HepG2 (cell line): Measurements from ENCODE around the gene COL10A1. TPM values are rescaled to one million over a fixed set of nuclear protein-coding genes. Genes with fewer than 3 reads are reported as not detected.
A peak's percentile ranks its signal among the peaks of the same experiment; 100 is the strongest.

Experiments used
- ATAC-seq: fragments of 200-7000 bp; cut with Tn5 transposase; 3 replicates; pipeline ENCODE4 v1.9.1; 2020; ENCODE audit warnings: mild to moderate bottlenecking, moderate library complexity
- BruUV-seq: library from RNA; stranded (reverse); fragments of 400-500 nt; replicated peaks from 2 replicates; lab custom pipeline; 2021; lab: Mats Ljungman, UMichigan
- CTCF ChIA-PET: fragments of 300-600 bp; formaldehyde crosslinking; extraction: SDS; loops from one replicate; lab custom pipeline; 2021; ENCODE audit warnings: low total read pairs, inconsistent platforms, low intra/inter-chr PET ratio; lab: Yijun Ruan, JAX
- POLR2A ChIA-PET: fragments of 350-600 bp; sonication (Branson Sonifier 250); formaldehyde crosslinking; loops from one replicate; lab custom pipeline; 2020; ENCODE audit warnings: antibody characterized with exemption, inconsistent platforms; lab: Yijun Ruan, JAX
- DNase-seq: peaks from one replicate; pipeline ENCODE4 v3.0.0-alpha.2; 2015; ENCODE audit warnings: low spot score
- FAIRE-seq: peaks from 3 replicates; lab custom pipeline; 2011; peaks lifted over from hg19 to GRCh38; lab: Jason Lieb, UNC
- H2AFZ ChIP-seq: one replicate; pipeline ENCODE4 v1.6.1; 2011; ENCODE audit warnings: low read length, inconsistent platforms
- H3K27ac ChIP-seq: fragments of 300-600 bp; 3 replicates; pipeline ENCODE4 v1.8.0; 2011; ENCODE audit warnings: mixed run types, mild to moderate bottlenecking, mixed read lengths, low read length, inconsistent platforms; ENCODE audit not compliant: insufficient read depth; ENCODE audit errors: extremely low read length
- H3K27me3 ChIP-seq, 2 experiments: fragments of 200-600 bp in 1 of 2; 2 replicates in 1 of 2; 3 replicates in 1 of 2; pipeline versions ENCODE4 v1.6.0 to v1.8.0; 2011; ENCODE audit warnings: low read length in 2 of 2, mild to moderate bottlenecking in 2 of 2, moderate library complexity in 2 of 2, inconsistent platforms in 1 of 2; ENCODE audit not compliant: insufficient read depth in 2 of 2, control insufficient read depth in 1 of 2
- H3K36me3 ChIP-seq, 2 experiments: fragments of 200-600 bp in 1 of 2; replicated peaks in 1 of 2; 2 replicates in 1 of 2; 3 replicates in 1 of 2; pipeline versions ENCODE4 v1.5.1 to v1.8.0; 2011; ENCODE audit warnings: low read length in 2 of 2, inconsistent platforms in 1 of 2; ENCODE audit not compliant: insufficient read depth in 2 of 2, control insufficient read depth in 1 of 2
- H3K4me1 ChIP-seq: 2 replicates; pipeline ENCODE4 v1.5.1; 2012; ENCODE audit warnings: low read length, inconsistent platforms; ENCODE audit not compliant: insufficient read depth
- H3K4me2 ChIP-seq: 2 replicates; pipeline ENCODE4 v1.6.0; 2011; ENCODE audit warnings: low read depth, low read length, inconsistent platforms
- H3K4me3 ChIP-seq, 3 experiments: fragments of 200-600 bp in 1 of 3; sonication (generic), shearing (Covaris generic) in 1 of 3; replicated peaks in 1 of 3; 2 replicates each; pipeline ENCODE4 v1.5.1; 2011 to 2016; ENCODE audit warnings: low read length in 3 of 3, inconsistent platforms in 2 of 3, low read depth in 2 of 3, mild to moderate bottlenecking in 2 of 3, control low read depth in 1 of 3, mixed read lengths in 1 of 3; ENCODE audit not compliant: insufficient read depth in 1 of 3
- H3K79me2 ChIP-seq: one replicate; pipeline ENCODE4 v1.6.1; 2011; ENCODE audit warnings: low read length, inconsistent platforms; ENCODE audit not compliant: insufficient read depth
- H3K9ac ChIP-seq: 2 replicates; pipeline ENCODE4 v1.6.0; 2011; ENCODE audit warnings: mild to moderate bottlenecking, low read depth, low read length, inconsistent platforms; ENCODE audit not compliant: insufficient read depth
- H3K9me3 ChIP-seq: 2 replicates; pipeline ENCODE4 v1.5.1; 2012; ENCODE audit warnings: mild to moderate bottlenecking, low read length
- H4K20me1 ChIP-seq: 2 replicates; pipeline ENCODE4 v1.6.0; 2011; ENCODE audit warnings: inconsistent platforms, mild to moderate bottlenecking, low read length, moderate library complexity; ENCODE audit not compliant: insufficient read depth
- ARNT2 ChIP-seq: sonication (generic); formaldehyde crosslinking; IDR thresholded peaks from 2 replicates; pipeline ENCODE4 v1.8.0; 2022; ENCODE audit warnings: mild to moderate bottlenecking, low read depth, missing genetic modification reagents, moderate library complexity
- EZH2 ChIP-seq: conservative IDR thresholded peaks from 2 replicates; pipeline ENCODE4 v1.6.1; 2012; ENCODE audit warnings: mild to moderate bottlenecking, low read depth, low read length, moderate library complexity
- FOXA1 ChIP-seq, 2 experiments: fragments of 450-650 bp in 1 of 2; sonication (generic) in 1 of 2; formaldehyde crosslinking in 1 of 2; IDR thresholded peaks; 2 replicates each; pipeline versions ENCODE4 v1.4.0 to v1.6.1; 2016 to 2020; ENCODE audit warnings: missing genetic modification reagents in 1 of 2
- HDAC6 ChIP-seq: fragments of 200-600 bp; sonication (generic); IDR thresholded peaks from 2 replicates; pipeline ENCODE4 v1.7.0; 2017; ENCODE audit warnings: mild to moderate bottlenecking, antibody characterized with exemption, low read length, low read depth
- HMG20B ChIP-seq: conservative IDR thresholded peaks from 2 replicates; pipeline ENCODE4 v1.6.1; 2016; ENCODE audit warnings: missing genetic modification reagents, missing compliant biosample characterization
- NCOA2 ChIP-seq: sonication (generic); formaldehyde crosslinking; IDR thresholded peaks from 2 replicates; pipeline ENCODE4 v1.8.0; 2022; ENCODE audit warnings: inconsistent platforms
- NR2F6 ChIP-seq, 2 experiments: IDR thresholded peaks; 2 replicates each; pipeline ENCODE4 v1.6.1; 2016; ENCODE audit warnings: antibody characterized with exemption in 1 of 2, mild to moderate bottlenecking in 1 of 2
- RFXAP ChIP-seq: sonication (generic); formaldehyde crosslinking; IDR thresholded peaks from 2 replicates; pipeline ENCODE4 v1.4.0; 2020; ENCODE audit warnings: missing genetic modification reagents, borderline replicate concordance
- SNAI1 ChIP-seq: sonication (generic); formaldehyde crosslinking; IDR thresholded peaks from 2 replicates; pipeline ENCODE4 v1.5.0; 2020; ENCODE audit warnings: mild to moderate bottlenecking, missing genetic modification reagents, borderline replicate concordance
- SOX5 ChIP-seq: IDR thresholded peaks from 2 replicates; pipeline ENCODE4 v1.6.1; 2016; ENCODE audit warnings: borderline replicate concordance
- TCF7L2 ChIP-seq: IDR thresholded peaks from 2 replicates; pipeline ENCODE4 v1.6.1; 2011; ENCODE audit warnings: mild to moderate bottlenecking, low read depth, low read length, moderate library complexity
- ZNF367 ChIP-seq: sonication (generic); formaldehyde crosslinking; IDR thresholded peaks from 2 replicates; pipeline ENCODE4 v1.4.0; 2020; ENCODE audit warnings: missing genetic modification reagents, borderline replicate concordance
- ZNF446 ChIP-seq: sonication (generic); formaldehyde crosslinking; IDR thresholded peaks from 2 replicates; pipeline ENCODE4 v1.5.0; 2020; ENCODE audit warnings: mild to moderate bottlenecking, missing genetic modification reagents
- ZZZ3 ChIP-seq: sonication (generic); formaldehyde crosslinking; IDR thresholded peaks from 2 replicates; pipeline ENCODE4 v1.4.0; 2020; ENCODE audit warnings: missing genetic modification reagents, mild to moderate bottlenecking, borderline replicate concordance
- WGBS: methylation state at CpG from one replicate; pipeline ENCODE4 v1.1.6; 2017; ENCODE audit warnings: low lambda C conversion rate; 5-methylcytosine and 5-hydroxymethylcytosine counted together
- in situ Hi-C: cut with HindIII; loops from 2 replicates; pipeline ENCODE4 v1.10.0; 2017; ENCODE audit warnings: low pct_unique_long_range_greater_than_20kb; ENCODE audit not compliant: extremely low pct_ligation_motif_present
- intact Hi-C: fragments of 100-400 bp; cut with micrococcal nuclease; formaldehyde crosslinking; loops from one replicate; pipeline ENCODE4 v1.10.0; 2022; ENCODE audit not compliant: unreplicated experiment
- polyA plus RNA-seq, 8 experiments: library from polyadenylated mRNA; depleted of rRNA in 3 of 8; stranded (reverse) in 7 of 8; unstranded in 1 of 8; fragments of >200 nt; fragmentation: Illumina TruSeq in 4 of 8; extraction: Trizol in 4 of 8; gene quantifications; 2 replicates each; pipeline versions ENCODE4 v1.2.1 to v1.2.3, GENCODE V29; 2011 to 2016; ENCODE audit warnings: low read depth in 4 of 8, missing spikeins in 1 of 8, mixed read lengths in 1 of 8; ENCODE audit not compliant: insufficient read depth in 1 of 8
- total RNA-seq, 5 experiments: library from RNA; depleted of rRNA; stranded (reverse); fragments of >200 nt; fragmentation: Illumina TruSeq; extraction: Trizol; gene quantifications; 2 replicates each; pipeline ENCODE4 v1.2.3, GENCODE V29; 2016; ENCODE audit warnings: low read depth in 1 of 5
- TF ChIP-seq, protein P1 (sequence below): sonication (generic); formaldehyde crosslinking; IDR thresholded peaks from 2 replicates; pipeline ENCODE4 v1.5.0; 2020; ENCODE audit warnings: mild to moderate bottlenecking, missing genetic modification reagents

COL10A1 gene
- total and polyA plus RNA-seq, 2 of the 13 experiments (the other 11 are each of a cell fraction or from before 2014, with no cell fraction given), result 0.07 TPM; not detected in 1

DNA sequence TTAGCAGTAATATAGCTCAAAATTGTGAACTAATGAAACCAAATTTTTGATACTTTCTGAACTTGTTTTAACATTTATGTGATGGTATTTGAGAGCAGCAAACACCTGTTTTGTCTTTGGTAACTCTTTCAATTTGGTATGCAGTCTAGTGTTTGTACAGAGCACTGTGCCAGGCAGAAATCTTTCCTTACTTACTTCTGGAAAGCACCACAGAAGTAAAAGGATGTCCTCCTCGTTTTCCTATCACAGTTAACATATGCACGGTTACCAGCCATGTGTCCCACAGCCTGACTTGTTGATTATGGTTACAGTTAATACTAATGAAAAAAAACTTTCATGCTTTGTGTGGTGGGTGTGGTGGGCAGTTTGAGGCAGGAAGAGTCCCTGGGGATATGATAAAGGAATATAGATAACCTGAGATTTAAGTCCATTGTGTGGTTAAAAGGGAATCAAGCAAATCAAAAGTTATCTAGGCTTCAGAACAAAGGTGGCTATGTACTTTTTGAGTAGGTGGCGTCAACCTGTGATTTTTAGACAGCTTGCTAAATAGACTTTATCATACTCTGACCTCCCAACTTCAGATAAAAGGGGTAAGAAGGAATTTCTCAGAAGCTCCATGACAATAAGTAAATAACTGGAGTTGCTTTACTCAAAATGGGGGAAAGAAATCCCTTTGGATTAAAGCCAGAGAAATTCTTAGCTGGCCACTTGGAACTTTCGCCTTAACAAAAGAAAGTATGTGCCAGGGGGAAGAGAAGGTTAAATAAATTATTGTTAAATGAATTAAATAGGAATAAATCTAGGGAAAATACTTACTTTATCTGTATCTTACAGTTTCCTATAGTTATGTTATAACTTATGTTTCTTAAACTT lies 20.1 kb upstream of the COL10A1 start (continued):
- TF ChIP-seq, protein P1, sequence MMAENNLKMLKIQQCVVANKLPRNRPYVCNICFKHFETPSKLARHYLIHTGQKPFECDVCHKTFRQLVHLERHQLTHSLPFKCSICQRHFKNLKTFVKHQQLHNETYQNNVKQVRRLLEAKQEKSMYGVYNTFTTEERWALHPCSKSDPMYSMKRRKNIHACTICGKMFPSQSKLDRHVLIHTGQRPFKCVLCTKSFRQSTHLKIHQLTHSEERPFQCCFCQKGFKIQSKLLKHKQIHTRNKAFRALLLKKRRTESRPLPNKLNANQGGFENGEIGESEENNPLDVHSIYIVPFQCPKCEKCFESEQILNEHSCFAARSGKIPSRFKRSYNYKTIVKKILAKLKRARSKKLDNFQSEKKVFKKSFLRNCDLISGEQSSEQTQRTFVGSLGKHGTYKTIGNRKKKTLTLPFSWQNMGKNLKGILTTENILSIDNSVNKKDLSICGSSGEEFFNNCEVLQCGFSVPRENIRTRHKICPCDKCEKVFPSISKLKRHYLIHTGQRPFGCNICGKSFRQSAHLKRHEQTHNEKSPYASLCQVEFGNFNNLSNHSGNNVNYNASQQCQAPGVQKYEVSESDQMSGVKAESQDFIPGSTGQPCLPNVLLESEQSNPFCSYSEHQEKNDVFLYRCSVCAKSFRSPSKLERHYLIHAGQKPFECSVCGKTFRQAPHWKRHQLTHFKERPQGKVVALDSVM, result no peak
- peak; percentile 27; the same call in 1 of the 2 replicates for TF ChIP-seq SOX5 (CRISPR knock-in tag)
- TF ChIP-seq NCOA2 (CRISPR knock-in tag), result peak; percentile 65; the same call in 1 of the 2 replicates
- no peak for TF ChIP-seq FOXA1 (IDR thresholded peaks at IDR 0.05)
- 0 out of 2 replicates have a peak, but pooled peaks have one; percentile 14 for TF ChIP-seq FOXA1 (CRISPR knock-in tag; IDR thresholded peaks at IDR 0.05)
- peak; percentile 7; the same call in 1 of the 2 replicates for TF ChIP-seq NR2F6 (IDR thresholded peaks at IDR 0.05)
- TF ChIP-seq NR2F6 (CRISPR knock-in tag; IDR thresholded peaks at IDR 0.05), result no peak
- TF ChIP-seq HMG20B, result 0 out of 2 replicates have a peak, but pooled peaks have one; percentile 25
- TF ChIP-seq TCF7L2, result peak; percentile 23; the same call in 1 of the 2 replicates

DNA sequence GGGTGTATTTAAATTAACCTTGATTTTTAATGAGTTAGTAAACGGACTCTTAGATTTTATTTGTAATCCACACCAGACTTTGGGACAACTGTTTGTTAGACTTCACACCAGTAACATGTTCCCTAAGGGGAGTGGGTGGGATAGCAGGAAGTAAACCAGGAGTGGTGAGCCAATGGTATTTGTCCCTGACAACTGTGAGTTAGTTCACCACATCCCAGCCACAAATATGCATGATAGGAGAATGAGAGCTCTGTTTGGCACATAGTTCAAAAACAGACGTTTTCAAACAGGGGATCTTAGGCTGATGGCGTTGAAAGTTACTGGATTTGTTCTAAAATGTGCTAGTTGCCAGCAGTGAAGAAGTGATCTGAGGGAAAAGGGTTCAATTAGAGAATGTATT lies 18.7 kb upstream of the COL10A1 start:
- no TSS peak for BruUV-seq
- no peaks in the 10 kb centered on the region for H3K27me3 ChIP-seq
- intact Hi-C loops (no loop called here), in situ Hi-C loops (no loop called here)
- no peaks in the 10 kb centered on the region for H3K9me3 ChIP-seq
- peaks cover 24% of the 10 kb centered on the region for H3K4me1 ChIP-seq
- no peak overlapping the region for H2AFZ ChIP-seq
- ChIA-PET CTCF (no interaction called here), POLR2A (no interaction called here)
- WGBS, result 71% methylated on average over 3 of the region's 3 CpGs
- no peaks in the 10 kb centered on the region for H3K36me3 ChIP-seq
- FAIRE-seq (no peak), DNase-seq (peak; percentile 69), ATAC-seq (peak; percentile 78)
- H3K4me2 ChIP-seq, result no peak overlapping the region
- no peak overlapping the region for H3K9ac ChIP-seq
- H4K20me1 ChIP-seq, result no peaks in the 10 kb centered on the region
- H3K27ac ChIP-seq, result no peak overlapping the region
- no peaks in the 10 kb centered on the region for H3K79me2 ChIP-seq
- H3K4me3 ChIP-seq, result no peak overlapping the region
- TF ChIP-seq ZZZ3 (CRISPR knock-in tag) (no peak), ARNT2 (no peak), SNAI1 (CRISPR knock-in tag) (no peak), RFXAP (CRISPR knock-in tag) (no peak), ZNF367 (CRISPR knock-in tag) (no peak), EZH2 (no peak), HDAC6 (no peak), ZNF446 (CRISPR knock-in tag) (no peak)
